Upper lobe of left lung (tissue), 6 donors: ENCODE data around the gene TMEM131L. TPM values are rescaled to one million over a fixed set of nuclear protein-coding genes. Genes with fewer than 3 reads are reported as not detected.

Experiments
- ATAC-seq, 2 donors: fragments of 200-7000 bp; cut with Tn5 transposase; one replicate each; pipeline ENCODE4 v1.9.1; 2022; ENCODE audit warnings: mild to moderate bottlenecking in 2 of 2, moderate library complexity in 2 of 2; ENCODE audit not compliant: low FRiP score in 2 of 2
- DNase-seq, 2 donors: peaks; one replicate each; pipeline ENCODE4 v3.0.0-alpha.2; 2019 to 2020
- H3K27ac ChIP-seq, 4 donors: fragments of 200-600 bp; sonication (generic); one replicate each; pipeline ENCODE4 v1.5.1; 2016 to 2019
- H3K27me3 ChIP-seq, 4 donors: fragments of 200-600 bp; sonication (generic); one replicate each; pipeline ENCODE4 v1.5.1; 2017 to 2019
- H3K36me3 ChIP-seq, 4 donors: fragments of 200-600 bp; sonication (generic); one replicate each; pipeline ENCODE4 v1.5.1; 2016 to 2019
- H3K4me1 ChIP-seq, 4 donors: fragments of 200-600 bp; sonication (generic); one replicate each; pipeline ENCODE4 v1.5.1; 2018 to 2019
- H3K4me3 ChIP-seq, 4 donors: fragments of 200-600 bp; sonication (generic); one replicate each; pipeline ENCODE4 v1.5.1; 2017 to 2019; ENCODE audit warnings: mild to moderate bottlenecking in 2 of 4, moderate library complexity in 1 of 4
- H3K9me3 ChIP-seq, 4 donors: fragments of 200-600 bp; sonication (generic); one replicate each; pipeline ENCODE4 v1.5.1; 2018 to 2019
- EP300 ChIP-seq, 4 donors: sonication (generic); formaldehyde crosslinking; IDR thresholded peaks; one replicate each; pipeline ENCODE4 v1.5.1; 2017; ENCODE audit warnings: antibody characterized with exemption in 4 of 4, control low read depth in 2 of 4
- POLR2A ChIP-seq, 4 donors: fragments of 450-650 bp; IDR thresholded peaks; one replicate each; pipeline ENCODE4 v1.5.1; 2016 to 2017; ENCODE audit warnings: antibody characterized with exemption in 4 of 4, mild to moderate bottlenecking in 2 of 4
- POLR2AphosphoS5 ChIP-seq, 2 donors: sonication (generic); formaldehyde crosslinking; IDR thresholded peaks; one replicate each; pipeline ENCODE4 v1.5.1; 2017; ENCODE audit warnings: antibody characterized with exemption in 2 of 2
- WGBS, 2 donors: methylation state at CpG; one replicate each; pipeline ENCODE4 v1.1.5; 2017 to 2018; 5-methylcytosine and 5-hydroxymethylcytosine counted together
- total RNA-seq, 6 donors: library from RNA; depleted of rRNA in 4 of 6; stranded (reverse); fragments of >200 nt in 4 of 6; gene quantifications; one replicate each; pipeline versions ENCODE4 v1.1.0 to v1.2.1, GENCODE V29; 2016 to 2021
- TF ChIP-seq, protein P1 (sequence below), 6 experiments: fragments of 450-650 bp in 4 of 6; fragments of 200-600 bp in 2 of 6; sonication (generic) in 2 of 6; IDR thresholded peaks; one replicate each; pipeline ENCODE4 v1.5.1; 2016 to 2019; ENCODE audit warnings: antibody characterized with exemption in 6 of 6
- donor health status: DM: no; HTN: no; CAD: no; lungs with moderate emphysema.
- donor health status: DM: no; HTN: yes; CAD: no; lungs with severe emphysema.

Gene TMEM131L
- total RNA-seq, 6 donors from 2014 or later = 12.3 to 28.8 (median 19.5) TPM

DNA sequence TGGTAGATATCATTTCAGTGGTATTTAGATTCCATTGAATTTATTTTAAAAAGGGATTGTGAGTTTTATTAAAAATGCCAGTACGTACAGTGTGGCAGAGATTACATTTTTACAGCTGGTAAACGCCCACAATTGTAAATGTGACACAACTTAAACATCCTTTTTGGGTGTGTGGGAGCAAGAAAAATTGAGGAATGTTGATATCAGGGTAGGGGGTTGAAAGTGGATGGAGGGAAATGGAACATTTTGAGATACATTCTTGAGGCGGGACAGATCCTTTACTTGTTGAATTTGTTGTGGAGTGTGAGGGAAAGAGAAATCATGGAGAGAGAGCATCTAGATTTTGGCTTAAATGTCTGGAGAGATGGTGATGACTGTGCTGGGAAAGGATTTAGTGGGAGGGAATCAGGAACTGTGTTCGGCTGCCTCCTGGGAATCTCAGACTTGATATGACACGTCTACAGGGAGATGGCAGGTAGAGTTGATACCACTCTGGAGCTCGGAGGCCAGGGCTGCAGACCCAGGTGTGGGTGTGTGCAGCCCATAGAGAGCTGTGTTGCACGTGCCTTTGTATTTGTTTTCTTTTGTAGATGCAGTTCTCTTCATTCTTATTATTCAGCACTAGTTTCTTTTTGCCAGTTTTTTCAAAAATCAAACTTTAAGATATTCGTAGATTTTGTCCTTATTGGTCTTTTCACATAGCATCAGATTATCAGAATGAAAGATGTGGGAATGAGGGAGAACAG lies 10.8 kb downstream of the TMEM131L start:
- 87 to 90% methylated on average over 8 of the region's 8 CpGs for WGBS, 2 donors

DNA sequence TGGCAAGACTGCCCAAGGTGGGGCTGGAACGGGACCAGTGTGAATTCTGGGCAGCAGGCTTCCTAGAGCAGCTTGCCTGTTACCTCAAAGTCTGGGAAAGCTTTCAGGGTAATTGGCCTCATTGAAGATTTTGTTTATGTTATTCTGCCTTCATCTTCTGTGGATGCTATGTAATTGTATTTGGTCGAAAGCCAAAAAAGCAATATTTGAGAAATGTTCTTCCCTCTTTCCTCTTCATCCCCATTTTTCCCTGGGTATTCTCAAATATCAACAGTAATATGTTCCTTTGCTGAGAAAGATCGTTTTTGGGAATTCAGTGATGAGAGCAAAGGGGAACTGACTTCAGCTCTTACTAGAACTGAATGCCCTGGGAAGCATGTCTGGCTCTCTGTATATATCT lies 12.9 kb downstream of the TMEM131L start:
- Histone ChIP-seq H3K27me3 (no peaks in the 10 kb centered on the region), H3K4me1 (peaks cover 0 to 7% (median 3%) of the 10 kb centered on the region in 4 donors), H3K36me3 (no peaks in the 10 kb centered on the region), H3K27ac (peak overlapping the region in 1 of 4 donors; percentile 7), H3K4me3 (no peak overlapping the region), H3K9me3 (no peaks in the 10 kb centered on the region)
- TF ChIP-seq, protein P1, sequence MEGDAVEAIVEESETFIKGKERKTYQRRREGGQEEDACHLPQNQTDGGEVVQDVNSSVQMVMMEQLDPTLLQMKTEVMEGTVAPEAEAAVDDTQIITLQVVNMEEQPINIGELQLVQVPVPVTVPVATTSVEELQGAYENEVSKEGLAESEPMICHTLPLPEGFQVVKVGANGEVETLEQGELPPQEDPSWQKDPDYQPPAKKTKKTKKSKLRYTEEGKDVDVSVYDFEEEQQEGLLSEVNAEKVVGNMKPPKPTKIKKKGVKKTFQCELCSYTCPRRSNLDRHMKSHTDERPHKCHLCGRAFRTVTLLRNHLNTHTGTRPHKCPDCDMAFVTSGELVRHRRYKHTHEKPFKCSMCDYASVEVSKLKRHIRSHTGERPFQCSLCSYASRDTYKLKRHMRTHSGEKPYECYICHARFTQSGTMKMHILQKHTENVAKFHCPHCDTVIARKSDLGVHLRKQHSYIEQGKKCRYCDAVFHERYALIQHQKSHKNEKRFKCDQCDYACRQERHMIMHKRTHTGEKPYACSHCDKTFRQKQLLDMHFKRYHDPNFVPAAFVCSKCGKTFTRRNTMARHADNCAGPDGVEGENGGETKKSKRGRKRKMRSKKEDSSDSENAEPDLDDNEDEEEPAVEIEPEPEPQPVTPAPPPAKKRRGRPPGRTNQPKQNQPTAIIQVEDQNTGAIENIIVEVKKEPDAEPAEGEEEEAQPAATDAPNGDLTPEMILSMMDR (IDR thresholded peaks at IDR 0.05) = no peak
- TF ChIP-seq POLR2AphosphoS5 (IDR thresholded peaks at IDR 0.05) = no peak
- no peak for TF ChIP-seq POLR2A (IDR thresholded peaks at IDR 0.05)
- TF ChIP-seq EP300 (IDR thresholded peaks at IDR 0.05) = no peak
- ATAC-seq (no peak), DNase-seq (no peak)
- 62 to 63% methylated on average over 3 of the region's 3 CpGs for WGBS, 2 donors

More for the DNA sequence above, 10.8 kb downstream of the TMEM131L start:
- DNase-seq (no peak), ATAC-seq (no peak)
- H3K4me1 ChIP-seq = peaks cover 0 to 6% (median 3%) of the 10 kb centered on the region in 4 donors
- no peaks in the 10 kb centered on the region for H3K27me3 ChIP-seq
- H3K4me3 ChIP-seq = no peak overlapping the region
- no peaks in the 10 kb centered on the region for H3K36me3 ChIP-seq
- H3K9me3 ChIP-seq = no peaks in the 10 kb centered on the region
- no peak for TF ChIP-seq POLR2A (IDR thresholded peaks at IDR 0.05)
- no peak overlapping the region for H3K27ac ChIP-seq

DNA sequence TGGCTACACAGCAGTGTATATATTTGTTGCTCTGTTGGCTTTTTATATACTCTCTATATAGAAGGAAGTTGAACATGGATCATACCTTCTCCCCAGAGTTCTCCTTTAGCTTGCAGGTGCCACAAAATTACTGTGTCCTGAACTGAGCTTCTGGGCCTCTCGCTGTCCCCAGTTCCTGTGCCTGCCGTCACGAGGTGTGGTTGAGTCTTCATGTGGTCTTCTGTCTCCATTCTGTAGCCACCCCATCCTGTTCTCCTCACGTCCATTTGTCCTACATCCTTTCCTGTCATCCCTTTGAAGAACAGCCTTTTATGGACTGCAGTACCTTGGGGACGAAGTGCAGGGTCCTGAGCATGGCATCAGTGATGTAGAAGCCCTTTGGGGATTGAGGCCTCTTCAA lies 14.5 kb downstream of the TMEM131L start:
- WGBS, 2 donors = 83 to 86% methylated on average over 5 of the region's 5 CpGs
- no peak for ATAC-seq

DNA sequence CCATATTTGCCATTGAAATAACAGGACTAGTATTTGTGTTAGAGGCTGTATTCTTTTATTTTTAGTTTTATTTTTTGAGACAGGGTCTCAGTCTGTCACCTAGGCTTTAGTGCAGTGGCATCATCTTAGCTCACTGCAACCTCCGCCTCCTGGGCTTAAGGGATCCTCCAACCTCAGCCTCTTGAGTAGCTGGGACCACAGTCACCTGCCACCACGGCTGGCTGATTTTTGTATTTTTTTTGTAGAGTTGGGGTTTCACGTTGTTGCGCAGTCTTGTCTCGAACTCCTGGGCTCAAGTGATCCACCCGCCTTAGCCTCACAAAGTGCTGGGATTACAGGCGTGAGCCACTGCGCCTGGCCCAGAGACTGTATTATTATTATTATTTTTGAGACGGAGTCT lies 15.3 kb downstream of the TMEM131L start:
- H3K27ac ChIP-seq = no peak overlapping the region
- ATAC-seq = no peak
- no peaks in the 10 kb centered on the region for H3K36me3 ChIP-seq
- no peaks in the 10 kb centered on the region for H3K27me3 ChIP-seq
- no peak overlapping the region for H3K4me3 ChIP-seq
- no peaks in the 10 kb centered on the region for H3K9me3 ChIP-seq
- DNase-seq = no peak
- TF ChIP-seq, protein P1 (IDR thresholded peaks at IDR 0.05) = no peak
- TF ChIP-seq EP300 (IDR thresholded peaks at IDR 0.05) = no peak
- no peak for TF ChIP-seq POLR2AphosphoS5 (IDR thresholded peaks at IDR 0.05)
- no peak for TF ChIP-seq POLR2A (IDR thresholded peaks at IDR 0.05)
- peaks cover 3 to 11% (median 5%) of the 10 kb centered on the region in 4 donors for H3K4me1 ChIP-seq
- 95 to 97% methylated on average over 9 of the region's 9 CpGs for WGBS, 2 donors

More for the DNA sequence above, 14.5 kb downstream of the TMEM131L start:
- H3K27ac ChIP-seq = no peak overlapping the region
- no peaks in the 10 kb centered on the region for H3K9me3 ChIP-seq
- H3K27me3 ChIP-seq = no peaks in the 10 kb centered on the region
- peaks cover 0 to 7% (median 4%) of the 10 kb centered on the region in 4 donors for H3K4me1 ChIP-seq
- no peaks in the 10 kb centered on the region for H3K36me3 ChIP-seq
- H3K4me3 ChIP-seq = no peak overlapping the region
- TF ChIP-seq EP300 (IDR thresholded peaks at IDR 0.05) = no peak
- DNase-seq = no peak

DNA sequence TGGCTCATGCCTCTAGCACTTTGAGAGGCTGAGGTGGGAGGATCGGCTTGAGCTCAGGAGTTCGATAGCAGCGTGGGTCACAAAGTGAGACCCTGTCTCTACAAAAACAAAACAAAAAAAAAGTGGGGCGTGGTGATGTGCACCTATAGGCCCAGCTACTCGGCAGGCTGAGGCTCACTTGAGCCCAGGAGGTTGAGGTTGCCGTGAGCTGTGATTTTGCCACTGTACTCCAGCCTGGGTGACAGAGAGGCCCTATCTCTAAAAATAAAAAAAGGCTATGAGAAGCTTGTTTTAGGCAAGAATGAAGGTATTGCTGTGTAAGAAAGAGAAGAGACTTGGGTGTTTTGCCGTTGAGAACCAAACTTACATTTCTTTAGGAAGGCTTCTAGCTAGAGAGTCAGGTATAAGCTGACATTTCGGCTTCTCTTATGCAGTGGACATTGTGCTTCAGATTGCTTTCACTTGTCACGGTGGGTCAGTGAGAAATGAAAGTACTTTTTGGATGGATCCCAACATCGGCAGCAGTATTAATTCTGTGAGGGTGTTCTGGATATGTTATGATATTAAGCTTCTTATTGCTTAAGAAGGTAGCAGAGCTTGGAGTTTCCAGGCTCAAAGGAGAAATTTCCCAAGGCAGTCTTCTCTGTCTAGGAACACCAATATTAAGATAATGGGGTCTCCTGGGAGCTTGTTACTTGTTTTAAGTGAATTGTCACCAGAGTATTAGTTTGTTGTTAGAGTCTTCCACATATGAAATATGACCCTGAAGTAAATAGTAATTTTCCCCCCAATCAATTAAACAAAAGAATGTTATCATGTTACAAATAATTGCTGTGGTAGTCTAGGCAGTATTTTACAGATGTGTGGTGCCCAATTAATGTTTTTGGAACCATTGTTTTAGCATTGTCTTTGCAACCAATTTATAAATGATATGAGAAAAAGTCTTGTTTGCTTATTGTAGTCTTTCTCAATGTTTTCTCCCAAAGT lies 17.6 kb downstream of the TMEM131L start:
- WGBS, 2 donors = 55% methylated on average over 10 of the region's 10 CpGs
- ATAC-seq (no peak), DNase-seq (no peak)
- peaks cover 24 to 34% (median 26%) of the 10 kb centered on the region in 4 donors for H3K4me1 ChIP-seq
- TF ChIP-seq EP300 (IDR thresholded peaks at IDR 0.05) (no peak), POLR2AphosphoS5 (IDR thresholded peaks at IDR 0.05) (no peak), POLR2A (IDR thresholded peaks at IDR 0.05) (no peak)
- TF ChIP-seq, protein P1 (IDR thresholded peaks at IDR 0.05) = no peak
- peak overlapping the region in 2 of 4 donors; percentile 20 to 25 for H3K4me3 ChIP-seq
- H3K9me3 ChIP-seq = no peaks in the 10 kb centered on the region
- H3K36me3 ChIP-seq = no peaks in the 10 kb centered on the region
- no peaks in the 10 kb centered on the region for H3K27me3 ChIP-seq
- H3K27ac ChIP-seq = peak overlapping the region; percentile 5 to 80 (median 50)
